NCI-H146 (cell line): Measurements from ENCODE around the gene CLPSL1.
"Not testable (repeated sequence)": the region's sequence is repeated elsewhere in the genome, so short reads cannot be mapped to it uniquely, and the experiment has no call there.

Experiments
- DNase-seq: peaks from one replicate; lab custom pipeline; 2025; lab: John Stamatoyannopoulos, UW

The CLPSL1 gene, protein sequence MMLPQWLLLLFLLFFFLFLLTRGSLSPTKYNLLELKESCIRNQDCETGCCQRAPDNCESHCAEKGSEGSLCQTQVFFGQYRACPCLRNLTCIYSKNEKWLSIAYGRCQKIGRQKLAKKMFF

DNA sequence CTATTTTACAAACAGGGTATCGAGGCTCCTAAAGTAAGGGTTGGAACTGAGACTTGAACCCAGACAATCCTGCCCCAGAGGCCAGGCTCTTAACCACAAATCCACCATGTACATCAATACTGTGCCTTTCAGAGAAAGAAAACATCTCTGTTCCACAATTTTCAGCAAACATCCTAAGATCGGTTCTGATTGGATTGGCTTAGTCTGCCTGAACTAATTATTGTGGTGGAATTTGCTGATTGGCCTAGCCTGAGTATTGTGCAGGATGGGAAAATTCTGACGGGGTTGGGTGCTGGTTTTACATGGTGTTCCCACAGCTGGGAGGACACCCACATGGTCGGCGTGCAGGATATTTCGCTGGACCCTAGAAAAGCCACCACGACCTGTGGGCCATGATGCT, at the start of gene CLPSL1:
Gene CLPSL1, plus strand, starts transcription at position 301 of the 400 bp plus-strand sequence. Its CDS starts 92 bp downstream, at position 393.
- no peak for DNase-seq

DNA sequence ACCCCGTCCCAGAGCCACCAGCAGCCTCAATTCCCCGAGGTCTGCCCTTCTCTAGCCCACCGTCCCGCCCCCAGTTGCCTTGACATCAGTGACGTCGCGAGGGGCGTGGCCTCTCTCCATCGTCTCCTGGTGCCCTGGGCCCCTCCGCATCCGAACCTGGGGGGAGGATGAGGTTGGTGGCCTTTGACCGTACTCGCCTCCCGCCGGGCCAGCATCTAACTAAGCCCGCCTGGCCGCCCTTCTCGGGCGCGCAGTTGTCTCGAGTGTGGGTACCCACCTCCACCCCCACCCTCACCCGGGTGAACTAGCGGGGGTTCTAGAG, 49.4 kb upstream of the CLPSL1 start:
- DNase-seq = peak; percentile 89

DNA sequence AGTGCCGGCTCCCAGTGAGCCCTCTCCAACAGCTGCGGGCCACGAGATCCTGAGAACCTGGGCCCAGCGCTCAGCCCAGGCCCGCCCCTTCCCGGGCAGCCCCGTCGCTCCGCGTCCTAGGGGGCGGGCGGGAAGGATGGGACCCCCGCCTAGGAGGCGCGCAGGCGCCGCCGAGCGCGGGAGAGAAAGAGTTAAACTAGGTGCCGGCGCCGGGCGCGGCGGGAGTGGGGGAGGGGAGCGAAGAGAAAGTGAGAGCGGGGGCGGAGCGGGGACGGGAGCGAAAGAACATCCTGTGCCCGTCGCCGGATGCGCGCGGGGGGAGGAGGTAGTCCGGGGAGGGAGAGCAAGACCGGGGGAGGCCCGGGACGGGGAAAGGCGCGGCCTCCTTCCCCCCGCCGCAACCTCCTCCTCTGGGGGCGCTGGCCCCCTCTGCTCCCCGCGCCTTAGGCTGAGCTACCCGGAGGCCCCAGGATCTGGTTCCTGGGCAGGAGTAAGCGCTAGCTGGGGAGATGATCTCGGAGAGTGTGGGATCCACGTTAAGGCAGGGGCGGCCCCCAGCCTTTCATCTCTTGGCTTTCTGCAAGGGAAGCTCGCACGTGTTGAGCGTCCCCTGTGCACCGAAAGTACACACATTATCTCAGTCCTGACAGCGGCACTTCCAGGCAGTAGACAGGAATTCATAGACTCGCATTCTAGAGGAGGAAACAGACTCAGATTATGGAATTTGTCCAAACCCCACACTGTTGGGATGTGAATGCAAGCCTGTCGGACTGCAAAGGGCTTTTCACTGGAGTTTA, 48.9 kb upstream of the CLPSL1 start:
- DNase-seq = peak; percentile 81

DNA sequence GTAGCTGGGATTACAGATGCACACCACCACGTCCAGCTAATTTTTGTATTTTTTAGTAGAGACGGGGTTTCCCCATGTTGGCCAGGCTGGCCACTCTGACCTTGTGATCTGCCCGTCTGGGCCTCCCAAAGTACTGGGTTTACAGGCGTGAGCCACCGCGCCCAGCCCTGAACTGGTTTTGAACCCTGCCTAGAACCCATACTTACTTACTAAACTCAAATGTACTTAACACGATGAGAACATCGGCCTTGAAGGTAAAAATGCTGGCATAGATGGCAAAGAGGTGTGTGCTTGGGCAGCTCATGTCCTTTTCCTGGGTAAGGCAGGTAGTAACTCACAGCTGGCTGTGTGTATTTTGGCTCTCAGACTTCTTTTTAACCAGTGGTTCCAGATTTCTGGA, 47.2 kb upstream of the CLPSL1 start:
- DNase-seq = no peak

DNA sequence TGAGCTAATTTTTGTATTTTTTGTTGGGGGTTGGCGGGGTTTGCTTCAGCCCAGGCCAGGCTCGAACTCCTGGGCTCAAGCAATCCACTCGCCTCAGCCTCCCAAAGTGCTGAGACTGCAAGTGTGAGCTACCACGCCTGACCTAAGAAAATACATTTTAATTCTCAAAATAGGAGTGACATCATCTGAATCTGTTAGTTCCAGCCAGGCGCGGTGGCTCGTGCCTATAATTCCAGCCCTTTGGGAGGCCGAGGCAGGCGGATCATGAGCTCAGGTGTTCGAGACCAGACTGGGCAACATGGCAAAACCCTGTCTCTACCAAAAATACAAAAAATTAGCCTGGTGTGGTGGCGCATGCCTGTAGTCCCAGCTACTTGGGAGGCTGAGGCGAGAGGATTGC, 46.5 kb upstream of the CLPSL1 start:
- DNase-seq = not testable (repeated sequence)

DNA sequence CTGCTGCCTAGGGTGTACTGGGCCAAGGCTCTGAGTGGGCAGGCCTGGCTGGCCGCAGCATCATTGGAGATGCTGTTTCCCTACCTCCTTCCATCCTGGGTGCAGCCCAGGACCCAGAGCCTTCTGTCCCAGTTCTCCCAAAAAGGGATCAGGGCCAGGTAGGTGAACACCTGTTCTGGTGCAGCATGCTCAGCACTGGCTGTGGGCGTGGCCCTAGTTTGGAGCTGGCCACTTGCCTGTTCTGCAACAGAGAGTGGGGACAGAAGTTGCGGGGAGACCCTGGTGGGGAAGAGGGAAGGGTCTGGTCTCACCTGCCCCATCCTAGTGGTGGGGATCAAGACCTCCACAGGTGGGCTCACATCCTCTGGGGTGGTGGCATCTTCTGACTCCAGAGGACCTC, 45.4 kb upstream of the CLPSL1 start:
- no peak for DNase-seq

DNA sequence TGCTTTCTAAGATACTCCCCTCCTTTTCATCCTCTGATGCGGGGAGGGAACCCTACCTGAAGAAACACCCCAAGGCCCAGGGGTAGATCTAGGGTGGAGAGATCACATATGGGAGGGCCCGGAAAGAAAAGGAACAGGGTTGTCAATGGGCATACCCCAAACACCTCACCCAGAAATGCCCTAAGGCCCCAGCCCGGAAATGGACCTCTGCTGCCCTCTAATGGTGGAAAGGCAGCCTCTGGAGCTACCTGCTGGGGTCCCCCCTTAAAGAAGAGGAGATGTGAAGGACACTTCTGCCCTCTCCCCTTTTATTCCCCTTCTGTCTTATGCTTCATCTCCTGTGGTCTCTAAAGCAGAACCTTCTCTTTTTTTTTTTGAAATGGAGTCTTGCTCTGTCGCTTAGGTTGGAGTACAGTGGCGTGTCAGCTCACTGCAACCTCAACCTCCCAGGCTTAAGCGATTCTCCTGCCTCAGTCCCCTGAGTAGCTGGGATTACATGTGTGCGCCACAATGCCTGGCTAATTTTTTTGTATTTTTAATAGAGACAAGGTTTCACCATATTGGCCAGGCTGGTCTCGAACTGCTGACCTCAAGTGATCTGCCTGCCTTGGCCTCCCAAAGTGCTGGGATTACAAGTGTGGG, 44.4 kb upstream of the CLPSL1 start:
- DNase-seq = peak; percentile 42

DNA sequence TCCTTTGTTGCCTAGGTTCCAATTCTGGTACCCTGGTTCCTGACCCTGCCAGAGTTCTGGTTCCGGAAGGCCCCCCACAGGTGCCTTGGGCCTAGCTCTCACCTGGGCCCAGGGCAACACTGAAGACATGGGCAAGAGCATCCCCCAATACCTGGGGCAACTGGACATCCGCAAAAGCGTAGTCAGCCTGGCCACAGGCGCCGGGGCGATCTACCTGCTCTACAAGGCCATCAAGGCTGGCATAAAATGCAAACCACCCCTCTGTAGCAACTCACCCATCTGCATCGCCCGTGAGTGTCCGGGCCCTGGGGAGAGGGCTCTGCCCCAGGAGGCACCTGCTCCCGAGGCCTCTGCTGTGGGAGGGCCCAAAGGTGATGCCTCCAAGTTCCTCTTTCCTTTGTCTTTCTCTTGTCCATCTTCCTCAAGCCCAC, 43.8 kb upstream of the CLPSL1 start, which contains the start of gene ARMC12:
Gene ARMC12, plus strand, starts transcription at position 51 of the 431 bp plus-strand sequence. Its CDS starts 77 bp downstream, at position 128.
- no peak for DNase-seq

DNA sequence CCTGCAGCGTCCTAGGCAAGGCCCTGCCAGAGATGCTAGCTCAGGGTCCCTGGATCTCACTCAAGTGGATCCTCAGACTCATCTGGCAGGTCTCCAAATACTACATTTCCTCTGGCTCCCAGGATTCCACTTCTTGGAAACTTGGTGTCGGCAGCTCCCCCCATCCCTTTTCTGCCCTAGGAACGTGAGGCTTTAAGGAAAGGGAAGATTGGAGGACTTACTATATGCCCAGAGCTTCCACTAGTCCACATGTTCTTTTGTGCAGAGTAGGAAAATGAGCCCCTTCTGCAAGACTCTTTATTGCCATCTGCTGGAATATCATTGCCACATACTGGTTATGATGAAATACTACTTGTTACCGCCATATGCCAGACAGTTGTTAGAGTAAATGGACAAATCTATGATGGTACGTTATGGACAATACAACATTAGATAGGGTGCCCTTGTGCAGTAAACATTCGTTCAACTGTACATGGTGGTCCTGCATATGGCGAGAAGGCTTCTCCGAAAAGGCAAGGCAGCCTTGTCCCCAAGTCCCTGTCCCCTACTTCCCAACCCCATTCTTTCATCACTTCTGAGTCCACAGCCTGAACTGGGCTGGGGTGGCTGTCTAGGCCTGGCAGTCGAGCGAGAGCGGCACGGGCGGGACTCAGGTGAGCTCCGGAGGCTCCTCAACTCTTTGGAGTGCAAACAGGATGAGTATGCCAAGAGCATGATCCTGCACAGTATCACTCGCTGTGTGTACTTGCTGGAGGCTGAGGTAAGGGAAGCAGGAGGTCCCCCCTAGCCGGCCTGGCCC, 43.2 kb upstream of the CLPSL1 start:
- DNase-seq = peak; percentile 70

DNA sequence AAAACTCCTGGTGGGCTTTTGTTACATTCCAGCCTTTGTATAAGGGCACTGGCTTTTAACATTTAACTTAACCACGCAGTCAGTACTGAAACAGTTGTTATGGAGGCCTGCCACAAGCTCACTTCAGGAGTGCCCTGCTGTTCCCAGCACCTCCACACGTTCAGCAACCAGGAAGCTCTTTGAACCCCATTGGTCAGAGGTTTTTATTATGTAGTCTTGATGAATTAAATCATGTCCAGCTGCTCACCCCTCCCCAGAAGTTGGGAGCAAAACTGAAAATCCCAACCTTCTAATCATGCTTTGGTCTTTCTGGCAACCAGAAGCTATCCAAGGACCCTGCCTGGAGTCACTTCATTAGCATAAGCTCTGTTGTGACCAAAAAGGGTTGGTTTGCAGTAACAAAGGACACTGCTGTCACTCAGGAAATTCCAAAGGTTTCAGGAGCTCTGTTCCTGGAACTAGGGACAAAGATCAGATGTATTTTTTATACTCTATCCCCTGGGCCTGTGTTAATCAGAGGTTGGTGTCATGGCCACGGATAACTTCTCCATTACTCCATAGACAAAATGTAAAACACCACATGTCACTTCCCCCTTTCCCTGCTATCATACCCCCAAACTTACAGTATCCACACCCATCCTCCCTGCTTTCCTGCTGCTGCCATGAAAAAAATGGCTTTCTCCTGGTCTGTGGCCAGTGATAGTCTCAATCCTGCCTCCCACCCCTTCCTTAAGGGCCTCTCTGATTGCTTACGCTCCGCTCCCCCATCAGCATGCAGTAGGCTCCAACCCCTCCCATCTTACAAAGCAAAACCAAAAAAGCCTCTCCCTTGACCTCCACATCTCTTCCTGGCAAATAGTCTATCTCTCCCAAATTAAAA, 40.9 kb upstream of the CLPSL1 start:
- no peak for DNase-seq

DNA sequence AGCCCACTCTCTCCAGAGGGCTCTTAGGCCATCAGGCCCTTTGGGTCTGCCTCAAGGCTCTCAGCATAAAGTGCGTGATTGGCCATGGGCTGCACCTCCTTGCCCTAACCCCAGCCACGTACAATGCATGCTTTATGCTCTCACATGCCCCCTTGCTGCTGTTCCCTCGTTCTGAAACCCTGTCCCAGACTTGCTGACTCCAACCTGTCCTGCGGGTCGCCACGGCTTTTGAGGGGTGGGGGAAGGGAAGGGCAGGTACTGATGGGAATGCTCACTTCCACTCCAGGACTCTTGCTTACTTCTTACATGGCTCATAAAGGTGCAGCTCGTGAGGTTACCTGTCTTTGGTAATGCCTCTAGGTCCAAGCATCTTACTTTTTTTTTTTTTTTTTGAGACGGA, 38.0 kb upstream of the CLPSL1 start:
- no peak for DNase-seq

DNA sequence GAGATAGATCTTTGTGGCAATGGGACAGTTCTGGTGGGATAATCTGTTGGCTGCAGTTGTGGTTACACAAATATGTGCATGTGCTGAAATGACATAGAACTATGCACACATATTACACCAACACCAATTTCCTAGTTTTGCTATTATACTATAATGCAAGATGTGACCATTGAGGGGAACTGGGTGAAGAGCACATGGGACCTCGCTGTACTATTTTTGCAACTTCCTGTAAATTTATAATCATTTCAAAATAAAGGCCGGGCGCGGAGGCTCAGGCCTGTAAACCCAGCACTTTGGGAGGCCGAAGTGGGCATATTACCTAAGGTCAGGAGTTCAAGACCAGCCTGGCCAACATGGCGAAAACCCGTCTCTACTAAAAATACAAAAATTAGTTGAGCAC, 35.3 kb upstream of the CLPSL1 start:
- no peak for DNase-seq

DNA sequence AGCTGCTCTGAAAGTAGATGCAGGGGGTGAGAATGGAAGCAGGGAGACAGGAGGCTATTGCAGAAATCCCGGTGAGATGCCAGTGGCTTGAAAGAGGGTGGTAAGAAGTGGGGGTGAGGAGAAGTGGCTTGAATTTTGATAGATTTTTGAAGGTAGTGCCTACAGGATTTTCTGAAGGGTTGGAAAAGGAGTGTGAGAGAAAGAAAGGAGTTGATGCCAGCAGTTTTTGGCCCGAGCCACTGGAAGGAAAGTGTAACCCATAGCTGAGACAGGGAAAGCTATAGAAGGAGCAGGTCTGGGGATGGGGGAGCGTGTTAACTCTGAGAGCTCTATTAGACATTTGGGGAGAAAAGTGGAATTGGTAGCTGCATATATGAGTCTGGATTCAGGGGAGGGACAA, 34.3 kb upstream of the CLPSL1 start:
- no peak for DNase-seq

DNA sequence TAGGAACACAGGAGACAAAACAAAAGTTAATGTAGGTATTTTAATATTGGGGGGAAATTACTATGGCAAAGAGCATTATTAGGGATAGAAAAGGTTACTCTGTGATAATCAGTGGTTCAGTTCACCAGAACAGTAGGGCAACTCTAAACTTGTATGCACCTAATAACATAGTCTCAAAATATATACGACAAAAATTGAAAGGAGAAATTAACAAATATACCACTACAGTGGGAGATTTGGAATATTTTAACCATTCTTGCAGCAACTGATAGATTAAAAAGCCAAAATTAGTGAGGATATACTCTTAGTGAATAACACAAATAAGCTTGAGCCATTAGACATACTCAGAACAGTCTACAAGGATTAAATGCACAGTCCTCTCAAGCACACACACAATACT, 32.9 kb upstream of the CLPSL1 start:
- DNase-seq = no peak

DNA sequence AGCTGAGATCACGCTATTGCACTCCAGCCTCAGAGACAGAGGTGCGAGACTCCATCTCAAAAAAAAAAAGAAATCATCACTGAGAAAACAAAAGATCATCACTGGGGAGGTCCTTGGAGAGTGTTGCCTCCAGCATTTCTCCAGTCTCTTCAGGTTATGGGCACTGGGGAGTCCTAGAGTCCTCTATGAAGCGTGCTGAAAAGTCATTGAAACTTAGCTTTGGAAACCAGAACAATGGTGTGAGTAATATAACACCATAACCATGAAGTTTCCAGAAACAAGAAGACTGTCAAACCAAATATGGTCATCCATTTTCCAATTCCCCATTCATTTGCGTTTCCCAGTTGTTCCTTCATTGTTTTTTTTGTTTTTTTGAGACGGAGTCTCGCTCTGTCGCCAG, 30.3 kb upstream of the CLPSL1 start:
- DNase-seq = no peak

DNA sequence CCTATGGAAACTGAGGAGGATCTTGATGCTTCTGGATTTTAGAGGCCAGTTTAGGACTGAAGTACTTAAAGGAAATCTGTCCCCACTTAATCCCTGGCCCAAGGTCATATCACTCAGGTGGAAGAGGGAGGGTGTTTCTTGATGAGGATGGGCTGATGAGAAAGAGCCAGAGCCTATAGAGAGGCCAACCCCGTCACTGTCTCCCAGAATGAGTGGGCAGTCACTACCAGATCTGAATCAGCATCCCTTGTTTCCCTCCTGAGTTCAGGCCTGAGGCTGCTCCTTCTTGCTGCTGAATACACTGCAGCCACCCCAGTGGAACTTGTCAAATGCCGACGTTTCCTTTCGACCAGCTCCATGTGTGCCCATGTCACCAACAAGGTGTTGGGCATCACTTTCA, 29.2 kb upstream of the CLPSL1 start:
- DNase-seq = no peak

DNA sequence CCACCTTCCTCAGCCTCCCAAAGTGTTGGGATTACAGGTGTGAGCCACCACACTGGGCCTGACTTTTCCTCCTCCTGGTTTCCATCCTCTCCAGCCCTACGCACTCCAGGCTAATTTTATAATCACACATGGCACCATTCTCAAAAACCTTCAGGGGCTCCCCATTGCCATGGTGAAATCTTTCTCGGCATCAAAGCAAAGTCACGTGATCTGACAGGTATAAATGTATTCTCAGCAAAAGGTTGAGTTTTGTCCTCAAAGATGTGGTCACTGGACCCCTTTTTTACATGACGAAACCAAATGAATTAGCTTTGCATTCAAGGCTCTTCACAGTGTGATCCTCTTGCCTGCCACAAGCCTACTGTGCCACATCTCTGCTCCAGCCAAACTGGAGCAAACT, 28.5 kb upstream of the CLPSL1 start:
- no peak for DNase-seq

DNA sequence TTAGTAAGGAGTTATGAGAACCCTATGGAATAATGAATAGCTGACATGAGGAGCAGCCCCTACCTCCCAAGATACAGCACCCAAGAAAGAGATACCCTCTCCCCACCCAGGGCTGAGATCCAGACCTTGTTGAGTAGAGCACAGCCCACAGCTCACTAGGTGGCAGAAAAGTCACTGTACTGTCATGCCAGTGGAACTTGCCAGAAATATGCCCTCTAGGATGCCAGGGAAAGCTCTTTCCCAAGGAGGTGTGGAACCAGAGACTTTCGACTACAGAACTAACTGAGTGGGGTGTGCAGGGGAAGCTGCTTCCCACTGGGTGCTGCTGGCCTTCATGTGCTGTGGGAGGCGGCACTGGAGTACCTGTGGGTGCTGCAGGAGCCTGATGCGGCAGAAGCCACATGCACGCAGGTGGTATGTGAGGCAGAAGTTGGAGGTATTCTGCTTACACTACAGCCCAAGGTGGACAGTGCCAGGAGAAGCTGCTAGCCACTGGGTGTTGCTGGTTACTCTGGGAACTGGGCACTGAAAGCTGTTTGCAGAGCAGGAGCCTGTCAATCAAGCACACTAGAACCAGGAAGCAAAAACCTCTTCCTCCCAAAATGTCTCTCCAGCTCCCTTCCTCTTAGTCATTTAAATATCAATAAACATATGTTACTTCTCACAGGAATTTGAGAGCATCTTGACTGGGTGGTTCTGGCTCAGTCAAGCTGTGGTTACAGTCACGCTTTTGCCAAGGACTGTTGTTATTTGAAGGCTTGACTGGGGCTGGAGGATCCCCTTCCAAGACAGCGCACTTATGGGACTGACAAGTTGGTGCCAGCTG, 26.2 kb upstream of the CLPSL1 start:
- DNase-seq = no peak

DNA sequence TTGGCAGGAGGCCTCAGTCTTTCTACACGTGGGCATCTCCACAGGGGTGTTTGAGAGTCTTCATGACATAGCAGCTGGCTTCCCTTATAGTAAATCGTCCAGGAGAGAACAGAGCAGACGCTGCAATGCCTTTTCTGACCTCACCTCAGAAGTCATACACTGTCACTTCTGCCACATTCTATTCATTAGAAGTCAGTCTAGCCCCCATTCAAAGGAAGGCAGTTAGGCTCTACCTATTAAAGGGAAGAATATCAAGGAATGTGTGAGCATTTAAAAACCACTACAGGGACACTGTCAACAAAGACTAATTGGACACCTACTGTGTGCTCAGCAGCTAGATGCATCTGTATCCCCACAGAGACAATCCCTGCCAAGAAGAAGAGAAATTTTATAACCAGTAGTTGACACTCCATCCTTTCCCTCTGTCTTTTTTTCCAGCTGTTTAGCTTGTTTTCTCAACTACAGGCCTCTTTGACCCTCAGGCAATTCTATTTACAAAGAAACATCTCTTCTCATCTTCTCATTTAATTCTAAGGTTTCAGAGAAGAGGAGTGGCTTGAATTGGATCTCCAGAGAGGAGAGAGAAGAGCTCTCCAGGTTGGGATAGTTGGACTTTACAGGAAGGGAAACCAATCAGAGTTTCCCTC, 25.4 kb upstream of the CLPSL1 start:
- DNase-seq = peak; percentile 33

DNA sequence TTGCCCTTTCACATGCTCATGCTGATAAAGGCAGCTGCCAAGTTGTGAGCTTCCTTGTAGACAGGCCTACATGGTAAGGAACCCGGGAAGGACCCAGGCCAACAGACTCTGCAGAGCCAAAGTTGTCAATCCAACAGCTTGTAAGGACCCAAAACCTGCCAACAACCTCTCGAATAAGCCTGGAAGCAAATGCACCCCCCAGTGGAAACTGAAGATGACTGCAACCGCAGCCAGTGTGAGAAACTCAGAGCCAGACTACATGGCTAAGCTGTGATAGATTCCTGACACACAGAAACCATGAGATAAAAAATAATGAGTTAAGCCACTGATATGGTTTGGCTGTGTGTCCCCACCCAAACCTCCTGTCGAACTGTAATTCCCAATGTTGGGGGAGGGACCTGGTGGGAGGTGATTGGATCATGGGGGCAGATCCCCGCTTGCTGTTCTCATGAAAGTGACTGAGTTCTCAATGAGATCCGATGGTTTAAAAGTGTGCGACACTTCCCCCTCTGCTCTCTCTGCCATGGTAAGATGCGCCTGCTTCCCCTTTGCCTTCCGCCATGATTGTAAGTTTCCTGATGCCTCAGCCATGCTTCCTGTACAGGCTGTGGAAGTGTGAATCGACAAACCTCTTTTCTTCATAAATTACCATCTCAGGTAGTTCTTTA, 23.2 kb upstream of the CLPSL1 start:
- DNase-seq = no peak
